ENCODE results near the gene MIEF1. TPM values are rescaled to one million over a fixed set of nuclear protein-coding genes. Genes with fewer than 3 reads are reported as not detected.

The MIEF1 gene
- total and polyA plus RNA-seq, 11 donors = 6.5 to 25.2 (median 18.7) TPM

- intact Hi-C loops (cut with DNase I) = loop anchor here in 7 of 10 donors (2.0 to 10.0 kb wide), 7 partner anchors 267 to 807 kb away; partner anchors contain the start of gene ADSL (in 3 of the 7)
- Histone ChIP-seq H3K27me3 (peaks cover 0 to 8% (median 0%) of the 10 kb centered on the region in 9 donors), H3K27ac (no peak overlapping the region), H3K4me3 (no peak overlapping the region), H3K9me3 (no peaks in the 10 kb centered on the region), H3K4me1 (peaks cover 0 to 11% (median 6%) of the 10 kb centered on the region in 12 donors), H3K36me3 (no peaks in the 10 kb centered on the region)
- TF ChIP-seq POLR2A (IDR thresholded peaks at IDR 0.05) (no peak), CTCF (IDR thresholded peaks at IDR 0.05) (no peak)
- ATAC-seq (no peak), DNase-seq (no peak)
- 45 to 69% (median 46%) methylated on average over 2 of the region's 2 CpGs for WGBS, 4 donors
Observed at GRCh38 chr22:39537975-39538374, 35.9 kb downstream of the MIEF1 start.

- Histone ChIP-seq H3K36me3 (no peaks in the 10 kb centered on the region), H3K27ac (no peak overlapping the region), H3K9me3 (no peaks in the 10 kb centered on the region), H3K27me3 (peaks cover 0 to 40% (median 7%) of the 10 kb centered on the region in 9 donors), H3K4me3 (no peak overlapping the region), H3K4me1 (no peaks in the 10 kb centered on the region)
- ATAC-seq = no peak
- 16 to 19% (median 18%) methylated on average over 11 of the region's 11 CpGs for WGBS, 4 donors
- no peak for DNase-seq
- TF ChIP-seq POLR2A (IDR thresholded peaks at IDR 0.05) (no peak), CTCF (IDR thresholded peaks at IDR 0.05) (peak in 3 of 12 donors; percentile 16 to 21 (median 17))
- intact Hi-C loops (cut with DNase I) = no loop called here
Observed at GRCh38 chr22:39543095-39543494, 41.0 kb downstream of the MIEF1 start.

- peak in 1 of 5 donors; percentile 42 for DNase-seq
- H3K9me3 ChIP-seq = no peaks in the 10 kb centered on the region
- peak in 3 of 4 donors; percentile 31 to 69 (median 54) for ATAC-seq
- peaks cover 0 to 55% (median 11%) of the 10 kb centered on the region in 9 donors for H3K27me3 ChIP-seq
- 29 to 34% (median 31%) methylated on average over 38 to 39 of the region's 39 CpGs for WGBS, 4 donors
- no peak overlapping the region for H3K27ac ChIP-seq
- TF ChIP-seq CTCF (IDR thresholded peaks at IDR 0.05) = no peak
- H3K4me3 ChIP-seq = no peak overlapping the region
- H3K36me3 ChIP-seq = no peaks in the 10 kb centered on the region
- intact Hi-C loops (cut with DNase I) = no loop called here
- no peaks in the 10 kb centered on the region for H3K4me1 ChIP-seq
Observed at GRCh38 chr22:39545386-39546365, 43.6 kb downstream of the MIEF1 start.

GRCh38 chr22:39546889-39547586, 44.9 kb downstream of the MIEF1 start:
- intact Hi-C loops (cut with DNase I) = no loop called here
- no peak for DNase-seq
- Histone ChIP-seq H3K36me3 (no peaks in the 10 kb centered on the region), H3K9me3 (no peaks in the 10 kb centered on the region), H3K27ac (no peak overlapping the region), H3K4me3 (no peak overlapping the region), H3K4me1 (no peaks in the 10 kb centered on the region), H3K27me3 (peaks cover 0 to 66% (median 11%) of the 10 kb centered on the region in 9 donors)
- TF ChIP-seq CTCF (IDR thresholded peaks at IDR 0.05) (no peak), POLR2A (IDR thresholded peaks at IDR 0.05) (no peak)
- 42 to 52% (median 49%) methylated on average over 5 of the region's 5 CpGs for WGBS, 4 donors
- peak in 3 of 4 donors; percentile 49 to 72 (median 67) for ATAC-seq
